HG03025 (cell line): ENCODE data around the gene MOCS2.
A peak's percentile ranks its signal among the peaks of the same experiment; 100 is the strongest.

Source experiments
- ATAC-seq: cut with Tn5 transposase; IDR thresholded peaks from one replicate; pipeline ENCODE4 v1.9.1; 2021; ENCODE audit warnings: mild to moderate bottlenecking, moderate library complexity; ENCODE audit not compliant: unreplicated experiment, low FRiP score

Gene MOCS2

DNA sequence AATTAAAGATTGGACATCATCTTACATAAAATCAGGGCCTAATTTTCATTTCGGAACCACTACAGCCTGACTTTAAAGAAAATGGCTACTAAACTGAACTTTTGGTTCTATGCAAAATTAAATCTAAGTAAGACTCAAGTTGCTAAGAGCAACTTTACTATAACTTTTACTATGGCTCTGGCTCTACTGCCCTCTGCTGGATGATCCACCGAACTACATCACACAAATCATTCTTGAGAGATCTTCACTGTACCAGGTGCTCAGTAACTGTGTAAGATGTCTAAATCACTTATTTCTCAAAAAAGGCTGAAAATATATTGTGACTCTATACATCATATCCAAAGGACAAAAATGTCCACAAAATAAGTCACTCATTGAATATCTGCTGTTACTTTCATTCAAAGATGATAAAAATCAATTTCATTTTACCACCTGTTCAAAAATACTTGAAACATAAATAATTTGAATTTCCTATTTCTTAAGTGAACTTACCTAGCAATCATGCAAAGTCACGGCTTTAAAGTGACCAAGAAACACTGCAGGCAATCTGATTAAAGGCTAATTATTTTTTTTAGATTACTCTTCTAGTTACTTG lies 13.5 kb downstream of the MOCS2 start:
- ATAC-seq, result peak; percentile 84

DNA sequence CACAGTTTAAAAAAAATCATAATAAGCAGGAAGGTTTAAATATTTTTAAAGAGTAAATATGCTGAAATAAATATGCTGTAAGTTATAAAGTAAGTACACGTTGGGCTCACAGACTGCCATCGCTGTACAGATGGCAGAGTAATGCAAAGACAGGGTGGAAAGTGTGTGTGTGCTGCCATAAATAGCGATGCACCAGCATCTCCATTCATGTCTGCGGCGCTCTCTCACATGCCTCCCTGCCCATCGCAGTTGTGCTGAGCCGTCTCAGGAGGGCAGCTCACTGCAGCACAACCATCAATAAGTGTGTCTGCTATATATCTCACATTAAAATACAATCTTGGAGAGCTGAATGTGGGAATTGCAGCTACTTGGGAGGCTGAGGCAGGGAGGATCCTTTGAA lies 14.3 kb downstream of the MOCS2 start:
- no peak for ATAC-seq

DNA sequence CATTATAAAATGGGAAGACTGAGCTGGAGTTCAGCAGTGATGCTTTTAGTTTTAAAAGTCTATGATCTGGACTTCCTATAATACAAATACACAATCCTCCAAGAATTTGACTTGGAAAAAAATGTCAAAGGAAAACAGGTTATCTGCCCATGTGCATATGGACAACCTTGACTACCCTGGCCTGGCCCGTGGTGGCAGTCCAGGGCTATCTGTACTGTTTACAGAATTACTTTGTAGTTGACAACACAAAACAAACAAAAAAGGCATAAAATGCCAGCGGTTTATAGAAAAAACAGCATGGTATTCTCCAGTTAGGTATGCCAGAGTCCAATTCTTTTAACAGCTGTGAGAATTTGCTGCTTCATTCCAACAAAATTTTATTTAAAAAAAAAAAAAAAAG lies 17.3 kb downstream of the MOCS2 start:
- no peak for ATAC-seq

DNA sequence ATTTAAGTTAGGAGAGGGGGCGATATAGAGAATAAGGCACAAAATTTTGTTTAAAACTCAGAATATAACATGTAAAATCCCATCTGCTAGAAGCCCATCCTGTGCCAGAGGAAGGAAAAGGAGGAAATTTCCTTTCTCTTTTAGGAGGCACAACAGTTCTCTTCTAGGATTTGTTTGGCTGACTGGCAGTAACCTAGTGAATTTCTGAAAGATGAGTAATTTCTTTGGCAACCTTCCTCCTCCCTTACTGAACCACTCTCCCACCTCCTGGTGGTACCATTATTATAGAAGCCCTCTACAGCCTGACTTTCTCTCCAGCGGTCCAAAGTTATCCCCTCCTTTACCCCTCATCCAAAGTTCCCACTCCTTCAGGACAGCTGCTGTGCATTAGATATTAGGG lies 18.3 kb downstream of the MOCS2 start:
- no peak for ATAC-seq

DNA sequence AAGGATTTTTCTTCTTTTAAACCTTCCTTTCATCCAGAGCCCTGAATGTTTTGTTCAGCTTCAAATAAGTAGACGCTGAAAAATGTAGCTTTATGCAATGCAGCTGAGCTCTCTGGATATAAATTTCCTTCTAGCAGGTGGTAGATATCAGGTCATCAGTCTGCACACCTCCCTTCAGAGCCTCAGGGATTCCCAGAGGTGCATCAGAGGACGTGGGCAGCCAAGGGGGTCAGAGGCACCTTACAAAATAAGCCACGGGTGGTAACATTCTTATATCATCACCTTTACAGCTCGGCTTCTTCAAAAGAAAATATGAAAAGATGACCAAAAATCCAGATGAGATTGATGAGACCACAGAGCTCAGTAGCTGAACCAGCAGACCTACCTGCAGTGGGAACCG lies 19.3 kb downstream of the MOCS2 start:
- no peak for ATAC-seq

DNA sequence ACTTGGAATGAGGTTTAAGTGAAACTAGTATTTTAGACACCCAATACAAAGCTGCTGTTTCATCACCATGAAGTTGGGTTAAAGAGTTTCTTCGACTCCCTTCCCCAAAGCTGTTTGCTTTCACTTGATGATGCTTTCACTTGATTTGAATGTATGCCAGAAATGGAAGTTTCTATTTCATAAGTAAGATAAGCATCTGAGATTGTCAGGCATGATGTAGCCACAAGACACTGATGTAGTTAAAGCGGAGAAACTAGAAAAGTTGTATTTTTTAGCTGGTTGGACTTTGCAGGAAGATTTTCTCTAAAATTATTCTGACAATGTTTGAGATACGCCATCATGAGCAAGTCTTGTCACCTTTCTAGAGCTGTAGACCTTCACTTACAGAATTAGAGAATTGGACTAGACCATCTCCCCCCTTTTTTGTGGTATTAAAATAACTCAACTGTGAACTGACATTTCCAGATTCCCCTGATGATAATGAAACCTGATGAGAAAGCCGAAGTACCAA lies 20.0 kb downstream of the MOCS2 start:
- peak; percentile 56 for ATAC-seq

DNA sequence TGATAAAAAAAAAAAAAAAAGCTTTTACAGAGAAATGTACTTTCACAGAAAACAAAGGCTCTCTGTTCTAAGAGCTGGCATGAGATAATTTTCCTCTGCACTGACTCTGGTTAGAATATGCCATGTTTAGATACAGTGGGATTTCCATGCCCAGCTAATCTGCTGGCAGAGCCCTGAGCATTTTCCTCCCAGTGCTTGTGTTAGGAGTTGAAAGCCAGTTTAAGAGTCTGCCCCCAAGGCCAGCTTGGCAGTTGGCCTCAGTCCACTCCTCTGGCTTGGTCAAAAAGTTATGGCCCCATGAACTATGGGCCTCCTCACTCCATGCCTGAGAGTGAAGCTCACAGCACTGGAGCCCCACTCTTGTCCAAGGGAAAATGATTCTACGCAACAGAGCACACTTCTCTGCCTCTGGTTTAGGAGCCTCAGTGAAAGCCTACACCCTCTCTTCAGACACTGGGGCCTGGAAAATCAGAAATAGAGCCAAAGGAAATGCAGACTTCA lies 21.9 kb downstream of the MOCS2 start:
- ATAC-seq, result no peak

DNA sequence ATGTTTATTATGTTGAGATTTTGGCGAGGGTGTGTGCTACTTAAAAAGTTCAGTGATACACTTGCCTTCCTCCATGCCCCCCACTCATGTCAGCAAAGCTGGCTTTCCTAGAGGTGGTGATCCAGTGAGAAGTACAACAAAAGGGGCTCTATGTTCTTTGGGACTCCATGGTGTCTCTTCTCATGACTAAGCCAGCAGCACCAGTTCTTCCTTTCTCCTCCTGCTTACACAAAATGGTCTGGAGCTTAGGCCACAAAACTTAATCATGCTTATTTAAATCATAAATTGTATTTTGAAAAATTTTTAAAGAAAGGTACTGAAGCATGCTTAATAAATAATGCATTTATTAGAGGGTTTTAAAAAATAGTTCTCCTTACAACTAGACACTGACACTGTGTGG lies 22.4 kb downstream of the MOCS2 start:
- no peak for ATAC-seq

DNA sequence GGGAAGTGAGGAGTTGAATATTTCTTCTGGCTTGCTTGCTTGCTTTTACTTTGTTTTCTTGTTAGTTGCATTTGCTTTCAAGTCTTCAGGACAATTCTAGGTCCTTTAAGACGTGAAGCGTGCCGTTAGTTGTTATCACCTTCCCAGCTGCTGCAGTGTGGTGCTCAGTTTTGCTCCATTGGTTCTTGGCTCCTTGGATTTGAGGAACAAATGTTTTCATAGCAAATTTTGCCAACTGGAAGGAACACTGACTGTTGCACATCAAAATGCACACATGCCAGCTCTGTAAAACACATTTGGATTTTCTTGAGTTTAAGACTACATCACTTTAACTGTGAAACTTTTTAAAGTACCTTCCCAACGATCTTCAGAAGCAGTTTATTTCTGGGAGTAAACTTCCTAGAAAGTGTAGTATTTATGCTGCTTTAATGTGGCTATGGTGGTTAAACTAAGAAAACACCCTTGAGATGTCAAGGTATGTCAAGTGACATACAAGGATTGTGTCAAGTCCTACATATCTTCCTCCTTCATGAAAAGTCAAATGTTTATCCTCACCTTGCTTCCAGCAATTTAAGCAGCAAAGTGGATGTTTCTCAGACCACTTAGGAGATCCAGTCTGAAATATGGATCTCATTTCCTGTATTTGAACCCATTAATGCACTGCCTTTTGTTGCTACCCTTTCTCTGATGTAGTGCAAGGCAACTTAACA lies 24.9 kb downstream of the MOCS2 start:
- no peak for ATAC-seq

DNA sequence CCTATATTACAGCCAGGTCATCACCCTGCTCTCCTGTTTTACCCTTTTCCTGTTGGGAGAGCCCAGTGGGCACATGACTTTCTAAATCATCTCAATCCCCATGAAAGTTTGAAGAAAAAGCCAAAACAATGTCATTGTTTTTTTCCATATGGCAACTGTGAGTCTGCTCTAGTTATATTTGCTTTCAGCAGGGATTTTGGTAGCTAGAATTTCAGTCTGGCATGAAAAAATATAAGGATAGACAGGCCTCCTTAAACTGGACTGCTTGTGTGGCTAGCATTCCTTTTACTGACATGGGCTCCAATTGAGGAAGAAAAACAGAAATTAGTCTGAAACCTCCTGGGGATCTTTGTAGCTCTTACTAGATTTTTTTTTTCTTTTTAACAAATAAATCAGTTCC lies 25.6 kb downstream of the MOCS2 start:
- ATAC-seq, result no peak

DNA sequence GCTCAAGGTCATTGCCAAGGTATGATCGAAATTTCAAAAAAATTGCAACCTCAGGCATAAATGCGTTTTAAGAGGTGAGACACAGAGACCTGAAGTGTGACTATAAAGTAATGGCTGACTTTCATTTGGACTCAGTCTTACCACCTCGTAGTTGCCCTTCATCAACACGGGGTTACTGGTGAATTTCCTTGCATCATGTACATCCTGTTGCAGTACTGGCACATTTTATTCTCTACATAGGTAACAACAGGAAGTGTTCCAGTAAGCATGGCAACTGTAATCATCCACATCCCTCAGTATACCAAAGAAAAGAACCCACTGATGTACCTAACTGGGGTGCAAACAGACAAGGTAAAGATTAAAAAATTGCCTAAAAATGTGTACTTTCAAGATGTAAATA lies 29.3 kb downstream of the MOCS2 start:
- ATAC-seq, result no peak

DNA sequence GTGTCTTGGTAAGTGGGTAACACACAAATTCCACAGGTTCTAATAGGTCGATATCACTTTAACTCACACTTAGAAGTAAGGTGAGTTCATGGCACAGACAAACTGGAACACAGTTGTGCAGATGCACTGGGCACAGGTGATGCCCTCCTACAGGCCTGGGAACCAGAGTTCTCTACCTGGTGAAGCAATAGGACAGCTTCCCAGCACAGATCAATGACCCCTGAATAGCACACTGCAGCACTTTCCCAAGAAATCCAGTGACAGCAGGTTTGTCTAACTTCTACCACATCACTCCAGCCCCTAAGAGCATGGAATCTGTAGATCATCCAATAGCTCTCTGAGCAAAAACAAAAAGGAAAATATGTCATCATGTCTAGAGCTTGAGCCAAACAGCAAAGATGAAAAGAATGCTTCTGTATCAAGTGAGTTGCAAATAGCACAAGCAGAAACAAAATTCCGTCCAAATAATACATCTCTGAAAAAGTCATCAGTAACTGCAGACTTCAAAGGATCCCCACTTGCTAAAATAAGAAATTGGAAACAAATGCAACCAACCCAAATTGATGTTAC lies 33.5 kb downstream of the MOCS2 start:
- ATAC-seq, result no peak

DNA sequence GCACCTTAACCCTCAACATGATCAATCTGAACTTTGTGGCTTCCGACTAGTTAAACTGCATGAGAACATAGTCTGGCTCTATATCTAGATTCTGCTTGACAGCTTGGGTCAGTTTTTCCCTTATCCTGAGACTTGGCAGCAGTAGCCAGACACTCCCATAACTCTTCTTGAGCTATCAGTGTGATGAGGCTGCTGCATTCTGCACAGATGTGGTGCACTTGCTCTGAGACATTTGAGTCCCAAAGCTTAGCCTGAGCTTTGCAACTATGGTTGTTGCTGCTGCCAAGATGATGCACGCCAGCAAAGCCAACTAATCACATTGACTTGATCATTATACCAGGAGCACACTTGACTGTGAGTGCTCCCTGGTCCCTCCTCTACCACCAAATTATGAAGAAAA lies 36.2 kb downstream of the MOCS2 start:
- no peak for ATAC-seq

DNA sequence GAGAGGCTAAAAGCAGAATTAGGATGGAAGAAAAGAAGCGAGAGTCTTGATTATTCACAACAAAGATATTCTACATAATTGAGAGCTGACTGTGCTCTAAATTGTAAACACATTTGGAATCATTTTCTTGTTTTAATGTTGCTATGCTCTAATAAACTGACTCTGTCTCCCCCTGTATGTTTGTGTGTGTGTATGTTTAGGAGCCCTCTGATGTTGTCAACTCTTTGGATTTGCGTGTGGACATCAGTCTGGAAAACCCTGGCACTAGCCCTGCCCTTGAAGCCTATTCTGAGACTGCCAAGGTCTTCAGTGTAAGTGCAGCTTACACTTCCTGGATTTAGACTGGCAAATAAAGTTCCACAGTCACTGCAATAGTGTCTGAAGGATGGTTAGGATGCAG lies 37.8 kb downstream of the MOCS2 start:
- no peak for ATAC-seq

DNA sequence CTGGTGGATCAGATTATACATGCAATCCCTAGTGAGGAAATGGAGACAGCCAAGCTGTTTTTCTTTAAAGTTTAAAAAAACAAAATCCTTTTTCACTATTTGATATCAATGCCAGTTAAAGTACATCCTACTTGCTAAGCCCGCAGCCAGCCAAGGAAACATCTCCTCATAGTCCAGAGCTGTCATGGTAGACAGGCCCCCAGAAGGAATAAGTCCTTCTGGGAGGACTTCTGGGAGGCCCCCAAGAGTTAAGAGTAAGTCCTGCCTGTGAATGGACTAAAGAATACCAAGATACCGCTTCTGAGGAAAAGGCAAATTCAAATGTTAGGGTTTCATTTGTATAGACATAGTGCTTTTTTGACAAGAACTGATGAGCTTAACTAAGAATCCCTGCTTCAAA lies 38.3 kb downstream of the MOCS2 start:
- ATAC-seq, result no peak

DNA sequence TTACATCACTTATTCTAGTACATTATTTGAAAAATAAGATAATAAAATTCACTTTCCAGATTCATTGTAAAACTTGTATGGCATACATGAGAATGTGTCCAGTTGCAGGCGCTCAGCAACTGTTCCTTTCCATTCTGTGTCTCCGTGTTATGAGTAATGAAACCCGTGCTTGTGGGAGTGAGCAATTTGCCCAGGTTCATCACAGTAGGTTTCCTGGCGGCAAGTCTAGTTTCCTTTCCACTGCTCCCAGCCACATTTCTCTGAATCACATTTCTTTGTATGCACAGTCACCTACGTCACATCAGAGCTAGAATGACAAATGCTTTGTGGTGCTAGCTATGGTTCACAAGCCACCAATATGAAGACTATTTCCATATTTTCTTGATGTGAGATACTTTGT lies 39.9 kb downstream of the MOCS2 start:
- no peak for ATAC-seq

DNA sequence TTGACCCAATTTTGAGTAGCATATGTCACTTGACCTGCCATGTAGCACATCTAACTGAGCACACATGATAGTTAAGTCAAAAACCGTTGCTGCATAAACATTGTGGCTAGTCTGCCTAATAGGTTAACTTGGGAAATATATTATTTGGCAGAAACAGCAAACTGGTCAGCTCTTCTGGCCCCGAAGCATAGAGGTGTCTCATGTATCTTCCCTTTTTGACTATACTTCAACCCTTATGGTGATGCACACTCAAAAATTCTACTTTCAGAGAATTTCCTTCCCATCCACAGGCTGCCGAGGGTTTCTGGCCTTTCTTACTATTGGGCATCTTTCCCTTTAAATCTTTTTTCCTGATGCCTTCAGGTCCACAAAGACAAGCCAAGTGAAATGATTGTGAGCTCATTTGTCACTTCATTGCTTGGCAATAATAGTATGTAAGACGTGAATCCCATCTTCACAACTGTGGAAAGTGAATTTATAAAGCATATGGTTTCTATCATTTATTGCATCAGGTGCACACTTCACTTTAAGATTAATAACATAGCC lies 41.2 kb downstream of the MOCS2 start:
- no peak for ATAC-seq

DNA sequence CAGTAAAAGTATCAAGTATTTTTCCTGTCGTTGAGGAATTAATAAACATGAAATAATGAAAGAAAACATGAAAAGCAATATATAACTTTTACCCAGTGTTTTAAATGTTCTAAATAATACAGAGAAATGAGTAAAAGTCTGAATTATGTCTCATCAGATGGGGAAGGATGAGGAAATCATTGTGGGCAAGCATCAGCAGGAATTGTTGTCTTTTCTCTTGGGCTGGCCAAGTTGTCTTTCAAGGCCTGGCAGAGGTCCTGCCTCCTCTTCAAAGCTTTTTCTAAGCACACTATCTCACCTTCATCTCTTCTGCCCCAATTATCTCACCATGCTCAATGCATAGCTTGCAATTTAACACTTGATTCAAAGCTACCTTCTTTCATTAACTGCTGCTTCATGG lies 41.9 kb downstream of the MOCS2 start:
- no peak for ATAC-seq

DNA sequence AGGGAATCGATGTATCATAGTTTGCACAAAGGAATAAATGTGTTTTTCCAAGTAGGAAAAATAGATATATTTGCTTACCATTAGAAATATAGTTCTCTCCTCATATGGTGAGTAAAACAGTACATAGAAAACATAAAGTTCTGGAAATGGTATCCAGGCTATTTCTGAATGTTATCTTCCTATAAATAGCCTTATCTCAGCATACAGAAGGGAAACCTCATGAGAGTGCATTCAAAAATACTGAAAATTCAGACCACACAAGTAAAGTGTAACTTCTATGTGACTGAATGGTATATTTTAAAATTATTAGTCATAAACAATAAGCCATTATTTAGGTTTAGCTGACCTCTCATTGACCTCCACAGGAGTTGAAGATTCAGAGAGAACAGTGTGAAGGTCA lies 43.5 kb downstream of the MOCS2 start:
- no peak for ATAC-seq

DNA sequence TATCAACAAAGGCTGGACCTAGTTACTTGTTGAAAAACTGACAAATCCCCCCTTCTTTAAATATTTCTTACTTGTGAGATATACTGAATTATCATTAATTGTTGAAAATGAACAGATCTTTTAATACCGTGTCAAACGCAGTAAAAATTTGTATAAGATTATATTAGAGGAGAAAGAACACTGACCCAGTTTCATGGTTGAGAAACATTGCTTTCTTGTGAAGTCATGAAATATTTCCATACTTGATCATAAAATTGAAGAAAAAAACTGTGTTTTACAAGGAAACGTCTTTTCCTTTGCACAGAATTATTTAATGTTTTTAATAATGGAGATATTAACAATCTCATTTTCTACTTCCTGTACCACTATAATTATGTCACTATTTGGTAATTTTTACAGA lies 45.8 kb downstream of the MOCS2 start:
- no peak for ATAC-seq

DNA sequence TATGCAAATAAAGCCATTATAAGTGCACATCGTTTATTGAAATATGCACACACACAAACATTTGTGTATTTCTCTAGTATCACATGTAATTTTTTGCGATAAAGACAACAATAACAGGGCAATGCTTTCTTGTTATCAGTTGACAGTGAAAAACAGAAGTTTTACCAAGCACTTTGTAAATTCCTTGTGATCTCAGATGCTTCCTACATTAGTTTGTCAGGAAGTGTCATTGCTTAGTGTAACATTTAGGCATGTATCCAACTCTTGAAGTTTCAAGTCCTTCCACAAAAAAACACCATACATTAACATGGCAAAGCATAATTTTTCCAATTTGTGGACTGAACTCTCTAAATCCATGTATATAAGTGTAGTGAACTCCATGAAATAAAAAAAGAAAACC lies 46.4 kb downstream of the MOCS2 start:
- ATAC-seq, result no peak

DNA sequence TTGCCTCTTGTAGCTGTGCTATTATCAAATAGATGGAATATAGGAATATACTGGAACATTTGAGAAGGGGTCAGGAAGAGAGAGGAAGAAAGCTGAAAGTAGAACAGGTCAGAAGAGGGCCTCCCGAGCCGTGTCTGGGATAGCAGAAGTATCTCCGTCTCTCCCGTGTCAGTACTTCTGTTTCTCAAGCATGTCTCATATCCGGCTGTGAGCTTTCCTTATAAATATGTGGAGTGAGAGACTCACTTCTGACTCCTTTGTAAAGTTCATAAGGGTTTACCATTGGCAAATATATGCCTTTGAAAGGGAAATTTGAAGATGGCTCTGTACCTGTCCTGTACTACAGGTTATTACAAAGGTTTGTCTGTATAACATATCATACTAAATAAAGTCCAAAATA lies 50.3 kb downstream of the MOCS2 start:
- no peak for ATAC-seq
